SK-N-MC (cell line): Measurements from ENCODE around the gene PODNL1.

Experiments used
- EZH2 ChIP-seq: fragments of 200-600 bp; sonication (generic); IDR thresholded peaks from one replicate; pipeline ENCODE4 v1.6.1; 2017; ENCODE audit warnings: antibody characterized with exemption
- POLR2AphosphoS5 ChIP-seq: IDR thresholded peaks from 2 replicates; pipeline ENCODE4 v1.6.1; 2012; ENCODE audit warnings: mild to moderate bottlenecking, low read depth, low read length, borderline replicate concordance

DNA sequence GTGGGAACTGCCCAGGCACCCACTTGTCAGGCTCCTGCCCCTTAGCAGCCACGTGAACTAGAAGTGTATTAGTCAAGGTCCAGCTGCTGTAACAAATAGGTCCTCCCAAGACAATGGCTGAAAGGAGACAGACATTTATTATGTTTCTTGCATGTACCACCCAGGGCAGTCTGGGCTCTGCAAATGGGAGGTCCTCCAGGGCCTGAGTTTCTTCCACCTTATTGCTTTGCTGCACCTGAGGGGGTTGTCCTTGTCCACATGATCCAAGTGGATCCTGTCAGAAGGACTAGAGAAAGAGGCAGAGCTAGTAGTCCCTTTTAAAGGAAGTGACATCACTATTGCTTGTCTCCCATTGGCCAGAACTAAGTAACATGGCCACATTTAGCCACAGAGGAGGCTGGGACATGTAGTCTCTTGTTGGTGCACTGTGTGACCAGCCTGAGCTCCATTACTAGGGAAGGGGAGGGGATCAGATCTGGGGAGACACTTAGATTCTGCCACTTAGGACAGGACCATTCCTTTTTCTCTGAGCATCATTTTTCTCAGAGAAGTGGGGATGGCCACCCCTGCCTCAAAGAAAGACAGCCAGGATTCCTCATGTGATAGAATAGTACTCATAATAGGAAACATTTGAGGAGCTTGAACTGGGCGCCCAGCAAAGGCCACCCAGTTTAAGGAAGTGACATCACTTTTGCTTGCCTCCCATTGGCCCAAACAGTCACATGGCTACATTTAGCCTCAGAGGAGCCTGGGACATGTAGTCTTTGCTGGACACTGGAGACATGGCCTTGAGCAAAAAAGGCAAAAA lies 17.1 kb downstream of the PODNL1 start:
- no peak for TF ChIP-seq POLR2AphosphoS5
- no peak for TF ChIP-seq EZH2
